Measurements from ENCODE around the gene ARHGEF28. TPM values are rescaled to one million over a fixed set of nuclear protein-coding genes. Genes with fewer than 3 reads are reported as not detected.
A peak's percentile ranks its signal among the peaks of the same experiment; 100 is the strongest.

The ARHGEF28 gene
- total RNA-seq, 6 experiments from 2014 or later: 7.5 to 13.6 (median 8.5) TPM

- TF ChIP-seq CTCF (IDR thresholded peaks at IDR 0.05): no peak
- DNase-seq: no peak
- Mint-ChIP-seq H3K27ac (no peak overlapping the region), H3K4me3 (no peak overlapping the region), H3K36me3 (ENCODE audit: low read depth) (peaks cover 28% of the 10 kb centered on the region), H3K27me3 (ENCODE audit: insufficient read depth) (peaks cover 2% of the 10 kb centered on the region; the same call in 1 of the 2 replicates), H3K9me3 (no peaks in the 10 kb centered on the region), H3K4me1 (ENCODE audit: low read depth) (peaks cover 17% of the 10 kb centered on the region)
Observed at GRCh38 chr5:73890569-73890968, 264.6 kb downstream of the ARHGEF28 start.

DNA sequence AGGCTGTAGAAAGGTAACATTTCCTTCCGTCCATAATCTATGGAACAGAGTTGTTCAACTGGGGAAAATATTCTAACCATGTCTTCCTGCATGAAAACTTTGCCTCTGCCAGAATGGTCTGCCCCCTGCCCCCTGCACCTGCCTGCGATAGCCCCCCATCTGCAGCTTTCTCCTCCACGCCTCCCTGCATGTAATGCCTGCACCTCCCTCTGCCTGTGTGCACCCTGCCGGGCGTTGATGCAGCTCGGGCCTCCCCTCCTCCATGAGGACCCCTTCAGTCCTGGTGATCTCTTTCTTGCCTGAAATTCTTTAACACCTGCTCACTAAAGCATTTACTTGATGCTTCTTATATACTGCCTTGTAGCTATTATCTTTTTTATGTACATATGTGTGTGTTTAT is 266.2 kb downstream of the ARHGEF28 start:
- Mint-ChIP-seq H3K9me3 (no peaks in the 10 kb centered on the region), H3K27ac (peak overlapping the region; percentile 24), H3K4me3 (no peak overlapping the region), H3K36me3 (ENCODE audit: low read depth) (peaks cover 28% of the 10 kb centered on the region), H3K4me1 (ENCODE audit: low read depth) (peaks cover 17% of the 10 kb centered on the region), H3K27me3 (ENCODE audit: insufficient read depth) (peaks cover 2% of the 10 kb centered on the region; the same call in 1 of the 2 replicates)
- no peak for DNase-seq
- TF ChIP-seq CTCF (IDR thresholded peaks at IDR 0.05): no peak

DNA sequence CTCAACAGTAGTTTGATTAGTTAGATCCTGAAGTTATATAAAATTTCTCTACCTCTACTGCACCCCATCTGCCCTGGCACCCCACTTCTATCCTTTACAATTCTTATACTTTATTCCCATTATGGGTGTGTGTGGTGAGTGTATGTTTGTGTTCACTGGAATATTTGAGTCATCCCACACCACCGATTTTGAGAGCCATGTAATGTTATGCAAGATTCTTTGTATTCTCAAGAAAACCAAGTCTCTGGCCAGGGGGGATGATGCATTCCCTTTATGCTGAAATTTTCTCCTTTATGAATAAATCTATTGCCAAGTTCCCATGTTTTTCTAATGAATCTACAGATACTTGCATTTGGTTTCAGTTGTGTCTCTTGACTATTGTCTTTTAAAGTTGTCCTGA is 266.8 kb downstream of the ARHGEF28 start:
- Mint-ChIP-seq H3K27ac (peak overlapping the region; percentile 89), H3K36me3 (ENCODE audit: low read depth) (peaks cover 28% of the 10 kb centered on the region)
- TF ChIP-seq CTCF (IDR thresholded peaks at IDR 0.05): no peak

DNA sequence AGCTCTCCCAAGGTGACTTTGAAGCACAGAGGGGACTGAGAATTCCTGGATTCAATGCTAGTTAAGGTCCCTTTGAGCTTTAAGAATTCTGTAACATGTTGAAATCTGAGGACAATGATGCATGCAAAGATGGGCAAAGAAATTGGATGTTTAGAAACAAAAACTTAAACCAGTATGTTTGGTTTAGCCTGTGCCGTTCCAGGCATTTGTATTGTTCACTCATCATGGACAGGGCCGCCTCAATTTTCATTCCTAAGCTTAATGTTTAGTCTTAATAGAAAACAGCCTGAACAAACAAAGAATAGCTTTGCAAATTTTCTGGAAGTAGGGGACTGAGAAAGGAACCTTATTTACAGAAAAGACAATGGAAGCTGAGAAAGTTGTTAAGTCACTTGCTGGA is 267.8 kb downstream of the ARHGEF28 start:
- no peak for DNase-seq
- peak overlapping the region; percentile 89; the same call in 1 of the 2 replicates for H3K27ac Mint-ChIP-seq
- TF ChIP-seq CTCF (IDR thresholded peaks at IDR 0.05): no peak
- H3K27me3 Mint-ChIP-seq (ENCODE audit: insufficient read depth): no peaks in the 10 kb centered on the region; the same call in 1 of the 2 replicates
- H3K4me1 Mint-ChIP-seq (ENCODE audit: low read depth): peaks cover 17% of the 10 kb centered on the region
- peaks cover 28% of the 10 kb centered on the region for H3K36me3 Mint-ChIP-seq (ENCODE audit: low read depth)
- no peak overlapping the region for H3K4me3 Mint-ChIP-seq
- no peaks in the 10 kb centered on the region for H3K9me3 Mint-ChIP-seq

More for the DNA sequence above, 266.8 kb downstream of the ARHGEF28 start:
- H3K4me3 Mint-ChIP-seq: peak overlapping the region; percentile 48; the same call in 1 of the 2 replicates
- peaks cover 2% of the 10 kb centered on the region; the same call in 1 of the 2 replicates for H3K27me3 Mint-ChIP-seq (ENCODE audit: insufficient read depth)
- no peaks in the 10 kb centered on the region for H3K9me3 Mint-ChIP-seq
- DNase-seq: peak; percentile 86
- peaks cover 17% of the 10 kb centered on the region for H3K4me1 Mint-ChIP-seq (ENCODE audit: low read depth)

DNA sequence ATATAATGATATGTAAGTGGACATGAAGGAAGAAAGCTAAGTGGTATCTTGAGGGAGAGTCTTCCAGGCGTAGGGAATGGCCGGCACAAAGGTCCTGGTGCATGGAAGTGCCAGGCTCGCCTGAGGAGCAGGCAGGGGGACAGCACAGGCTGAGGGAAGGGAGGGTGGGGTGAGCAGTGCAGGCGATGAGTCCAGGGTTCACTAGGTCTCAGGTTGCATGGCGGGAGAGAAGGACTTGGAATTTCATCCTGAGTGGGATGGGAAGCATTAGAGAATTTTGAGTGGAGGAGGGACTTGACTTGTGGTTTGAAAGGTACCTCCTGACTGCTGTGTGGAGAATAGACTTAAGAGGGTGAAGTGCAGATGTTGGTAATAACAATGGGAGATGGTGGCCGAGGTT is 268.9 kb downstream of the ARHGEF28 start:
- Mint-ChIP-seq H3K4me3 (no peak overlapping the region), H3K27ac (no peak overlapping the region), H3K27me3 (ENCODE audit: insufficient read depth) (no peaks in the 10 kb centered on the region; the same call in 1 of the 2 replicates), H3K36me3 (ENCODE audit: low read depth) (peaks cover 28% of the 10 kb centered on the region), H3K9me3 (no peaks in the 10 kb centered on the region), H3K4me1 (ENCODE audit: low read depth) (peaks cover 17% of the 10 kb centered on the region)
- TF ChIP-seq CTCF (IDR thresholded peaks at IDR 0.05): no peak
- no peak for DNase-seq
